NCI-H1092 (cell line): ENCODE measurements around the gene NAV1.
"Not testable (repeated sequence)": the region's sequence is repeated elsewhere in the genome, so short reads cannot be mapped to it uniquely, and the experiment has no call there.

Experiments used
- DNase-seq: peaks from one replicate; lab custom pipeline; 2025; lab: John Stamatoyannopoulos, UW

Gene NAV1

DNA sequence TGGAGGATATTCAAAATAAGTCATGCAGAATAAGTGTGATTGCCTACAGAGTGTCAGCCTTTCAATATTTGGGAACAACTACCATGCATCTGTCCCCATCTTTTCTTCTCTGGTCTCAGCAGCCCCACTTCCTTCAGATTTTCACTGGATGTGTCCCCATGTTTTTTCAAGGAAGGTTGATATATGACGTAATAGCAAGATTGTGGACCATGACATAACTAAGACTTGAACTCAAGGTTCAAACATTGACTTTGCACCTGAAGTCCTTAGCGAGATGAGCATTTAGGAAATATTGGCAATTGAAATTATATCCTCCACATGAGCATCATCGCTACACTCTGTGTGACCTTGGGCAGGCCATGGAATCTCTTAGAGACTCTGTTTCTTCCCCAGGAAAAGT lies 5.8 kb downstream of the NAV1 start:
- DNase-seq, result no peak

DNA sequence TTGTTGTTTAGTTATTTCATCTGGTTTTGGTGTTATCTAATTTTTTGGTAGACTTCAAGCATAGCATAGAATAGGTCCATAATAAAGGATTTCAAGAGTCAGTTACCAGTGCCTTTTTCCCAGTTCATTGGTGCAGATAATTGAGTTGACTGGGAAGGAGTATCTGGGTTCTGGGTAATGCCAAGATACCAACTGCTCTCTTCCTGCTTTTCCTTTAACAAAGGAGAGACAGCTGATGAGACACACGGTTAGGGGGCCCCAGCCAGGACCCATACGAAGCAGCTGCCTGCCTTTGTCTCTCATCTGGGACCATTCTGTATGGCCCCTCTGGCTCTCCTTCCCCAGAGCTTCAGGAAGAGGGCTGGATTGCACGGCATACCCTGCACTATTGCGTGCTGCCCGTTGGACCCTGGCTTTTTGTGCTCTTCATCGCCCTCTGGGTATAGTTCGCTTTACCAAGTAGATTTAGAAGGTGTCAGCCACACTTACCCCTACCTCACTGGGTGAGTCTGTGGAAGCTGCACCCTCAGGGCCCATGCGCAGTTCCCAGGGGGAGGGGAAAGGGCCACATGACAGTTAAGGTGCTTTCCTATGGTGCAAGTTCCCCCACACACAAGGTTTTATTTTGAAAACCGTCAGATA lies 7.0 kb downstream of the NAV1 start:
- peak; percentile 50 for DNase-seq

DNA sequence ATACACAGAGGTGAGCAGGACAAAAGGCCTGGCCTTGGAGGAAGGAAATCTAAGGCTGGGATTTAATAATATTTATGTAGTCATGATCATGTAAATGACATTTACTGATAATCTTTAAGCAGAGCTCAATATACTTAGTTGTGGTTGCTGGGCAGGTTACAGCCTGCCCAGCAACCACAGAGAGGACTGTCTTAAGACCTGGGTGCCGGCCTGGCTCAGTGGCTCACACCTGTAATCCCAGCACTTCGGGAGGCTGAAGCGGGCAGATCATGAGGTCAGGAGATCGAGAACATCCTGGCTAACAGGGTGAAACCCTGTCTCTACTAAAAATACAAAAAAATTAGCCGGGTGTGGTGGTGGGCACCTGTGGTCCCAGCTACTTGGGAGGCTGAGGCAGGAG lies 10.6 kb downstream of the NAV1 start:
- DNase-seq, result not testable (repeated sequence)

DNA sequence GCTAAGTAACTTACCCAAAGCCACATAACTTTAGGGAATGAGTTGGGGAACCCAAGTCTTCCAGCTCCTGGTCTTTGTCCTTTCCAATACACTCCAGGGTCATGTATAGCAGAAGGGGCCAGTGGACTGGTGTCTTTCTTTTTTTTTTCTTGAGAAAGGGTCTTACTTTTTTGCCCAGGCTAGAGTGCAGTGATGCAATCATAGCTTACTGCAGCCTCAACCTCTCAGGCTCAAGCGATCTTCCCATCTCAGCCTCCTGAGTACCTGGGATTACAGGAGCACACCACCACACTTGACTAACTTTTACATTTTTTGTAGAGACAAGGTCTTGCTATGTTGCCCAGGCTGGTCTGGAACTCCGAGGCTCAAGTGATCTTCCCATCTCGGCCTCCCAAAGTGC lies 12.2 kb downstream of the NAV1 start:
- DNase-seq, result no peak

DNA sequence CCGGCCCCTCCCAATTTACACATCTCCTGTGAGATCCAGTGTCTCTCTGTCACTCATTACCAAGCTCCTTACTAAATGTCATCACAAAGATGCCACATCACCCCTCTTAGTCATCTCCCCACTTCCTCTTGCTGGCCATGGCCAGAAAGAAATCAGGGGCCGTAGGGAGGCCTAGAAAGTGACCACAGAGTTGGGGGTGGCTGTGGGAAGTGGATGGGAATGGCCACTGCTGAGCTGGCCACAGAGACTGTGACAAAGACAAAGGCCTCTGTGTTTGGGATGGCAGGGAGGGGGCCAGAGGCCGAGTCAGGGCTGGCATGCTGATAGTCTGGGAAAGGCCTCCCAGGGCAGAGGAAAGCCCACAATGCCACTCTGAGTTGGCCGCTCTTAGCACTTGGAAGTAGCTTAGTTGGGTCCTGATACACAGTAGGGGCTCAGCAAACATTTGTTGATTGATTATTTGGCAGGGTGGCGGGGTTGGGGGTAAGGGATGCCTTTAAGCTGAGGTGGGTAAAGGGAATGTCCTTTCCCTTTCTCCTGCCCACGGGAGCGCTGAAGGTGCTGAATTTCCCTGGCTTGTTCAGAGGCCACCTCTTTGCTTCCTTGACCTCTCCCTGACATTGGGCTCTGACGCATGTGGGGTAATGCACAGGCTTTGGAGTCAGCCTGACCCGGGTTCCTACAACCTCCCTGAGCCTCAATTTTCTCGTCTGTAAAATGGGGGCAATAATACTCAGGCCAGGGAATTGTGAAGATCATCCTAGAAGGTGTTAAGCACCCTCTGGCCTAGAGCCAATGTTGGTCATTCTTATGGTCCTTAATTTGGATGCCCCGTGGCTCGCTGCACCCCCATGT lies 13.2 kb downstream of the NAV1 start:
- DNase-seq, result no peak

DNA sequence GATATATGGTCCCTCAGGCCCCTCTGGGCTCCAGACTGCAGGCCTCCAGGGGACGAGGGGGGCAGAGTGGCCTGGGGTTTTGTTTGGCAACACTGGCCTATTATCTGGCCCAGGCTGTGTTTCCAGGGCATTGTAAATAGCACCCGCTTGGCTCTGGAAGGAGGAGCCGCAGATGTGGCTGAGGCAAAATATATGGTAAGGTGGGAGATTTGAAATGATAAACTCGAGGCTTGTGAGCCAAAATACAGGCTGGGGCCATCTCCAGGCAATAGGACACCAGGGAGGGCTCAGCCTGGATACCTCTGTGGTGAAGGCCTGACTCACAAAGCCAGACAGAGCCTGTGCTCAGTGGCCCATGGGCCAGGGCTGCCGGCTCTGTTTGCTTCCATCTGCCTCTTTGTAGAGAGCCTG lies 14.0 kb downstream of the NAV1 start:
- DNase-seq, result no peak

DNA sequence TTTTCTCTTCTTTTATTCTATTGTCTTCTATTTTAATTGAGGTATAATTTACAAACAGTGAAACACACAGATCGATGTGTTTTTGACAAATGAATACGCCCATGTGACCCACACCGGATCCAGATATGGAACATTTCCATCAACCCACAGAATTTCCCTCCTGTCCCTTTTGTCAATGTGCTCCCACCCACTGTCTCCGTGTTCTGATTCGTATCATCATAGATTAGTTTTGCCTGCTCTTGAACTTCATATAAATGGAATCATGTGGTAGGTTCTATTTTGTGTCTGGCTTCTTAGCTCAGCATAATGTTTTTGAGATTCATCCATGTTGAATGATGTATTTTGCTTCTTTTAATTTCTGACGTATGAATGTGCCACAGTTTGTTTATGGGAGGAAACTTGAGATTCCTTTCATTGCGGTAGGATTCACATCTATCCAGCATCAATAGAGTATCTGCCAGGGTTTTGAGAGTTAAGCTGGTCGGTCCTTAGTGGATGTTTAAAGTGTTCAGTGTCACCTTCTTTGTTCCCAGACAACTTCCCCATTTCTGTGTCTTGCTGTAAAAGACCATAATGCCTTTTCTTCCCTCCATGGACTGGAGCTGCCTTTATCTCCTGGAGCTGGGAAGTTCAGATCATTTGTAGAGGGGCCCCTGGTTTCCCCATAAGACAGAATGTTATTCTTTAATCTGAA lies 14.7 kb downstream of the NAV1 start:
- DNase-seq, result no peak

DNA sequence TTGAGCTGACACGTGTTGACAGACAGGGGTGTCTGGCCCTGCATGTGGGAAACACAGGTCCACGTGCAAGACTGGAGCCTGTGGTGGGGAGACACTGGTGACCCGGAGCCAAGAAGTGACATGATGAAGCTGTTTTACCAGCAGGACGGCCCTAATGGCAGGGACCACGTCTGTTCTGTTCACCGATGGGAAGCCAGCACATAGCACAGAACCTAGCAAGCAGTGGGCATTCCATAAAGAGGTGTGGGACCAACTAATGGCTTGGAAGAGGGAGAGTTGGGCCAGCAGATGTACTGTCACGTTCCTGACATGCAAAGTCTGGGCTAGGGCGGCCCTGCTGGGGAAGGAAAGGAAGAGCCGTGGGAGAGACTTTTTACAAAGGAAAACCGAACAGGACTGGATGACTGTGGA lies 15.3 kb downstream of the NAV1 start:
- no peak for DNase-seq

DNA sequence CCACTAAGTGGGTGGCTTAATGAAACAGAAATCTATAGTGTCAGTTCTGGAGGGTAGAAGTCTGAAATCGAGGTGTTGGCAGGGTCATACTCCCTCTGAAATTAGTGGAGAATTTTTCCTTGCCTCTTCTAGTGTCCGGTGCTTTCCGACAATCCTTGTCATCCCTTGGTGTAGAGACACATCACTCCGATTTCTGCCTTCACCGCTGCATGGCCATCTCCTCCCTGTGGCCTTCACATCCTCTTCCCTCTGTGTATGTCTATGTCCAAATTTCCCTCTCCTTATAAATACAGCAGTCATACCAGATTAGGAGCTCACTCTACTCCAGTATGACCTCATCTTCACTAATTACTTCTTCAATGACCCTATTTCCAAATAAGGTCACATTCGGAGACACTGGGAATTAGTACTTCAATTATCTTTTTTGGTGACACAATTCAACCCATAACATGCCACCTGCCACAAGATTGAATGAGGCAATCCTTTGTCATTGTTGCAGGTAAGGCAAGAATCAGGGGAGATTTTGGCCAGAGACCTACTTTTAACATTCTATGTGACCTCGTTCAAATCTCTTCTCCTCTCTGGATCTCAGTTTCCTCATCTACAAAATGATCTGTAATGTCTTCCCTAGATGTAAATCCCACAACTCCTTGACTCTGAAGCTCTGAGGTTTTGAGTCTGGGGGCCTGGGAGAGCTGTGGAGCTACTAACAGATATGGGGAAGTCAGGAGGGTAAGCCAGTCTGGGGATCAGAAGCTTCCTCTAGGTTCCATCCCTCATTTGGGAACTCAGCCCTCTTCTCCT lies 16.1 kb downstream of the NAV1 start:
- DNase-seq, result no peak

DNA sequence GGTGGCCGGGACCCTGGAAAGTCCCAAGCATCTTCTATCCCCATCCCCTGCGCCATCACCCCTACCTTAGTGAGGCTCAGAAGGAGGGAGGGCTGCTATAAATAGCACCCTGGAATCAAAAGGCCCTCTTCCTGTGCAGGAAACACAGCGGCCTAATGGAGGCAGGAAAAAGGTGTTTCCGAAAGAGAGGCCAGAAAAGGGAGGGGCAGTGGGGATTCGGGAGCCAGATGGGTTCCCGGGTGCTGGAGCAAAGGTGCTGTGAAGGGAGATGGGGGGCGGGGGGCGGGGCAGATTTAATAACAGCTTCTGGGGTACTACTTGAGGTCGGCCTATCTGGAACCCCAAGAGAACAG lies 16.6 kb downstream of the NAV1 start:
- no peak for DNase-seq

DNA sequence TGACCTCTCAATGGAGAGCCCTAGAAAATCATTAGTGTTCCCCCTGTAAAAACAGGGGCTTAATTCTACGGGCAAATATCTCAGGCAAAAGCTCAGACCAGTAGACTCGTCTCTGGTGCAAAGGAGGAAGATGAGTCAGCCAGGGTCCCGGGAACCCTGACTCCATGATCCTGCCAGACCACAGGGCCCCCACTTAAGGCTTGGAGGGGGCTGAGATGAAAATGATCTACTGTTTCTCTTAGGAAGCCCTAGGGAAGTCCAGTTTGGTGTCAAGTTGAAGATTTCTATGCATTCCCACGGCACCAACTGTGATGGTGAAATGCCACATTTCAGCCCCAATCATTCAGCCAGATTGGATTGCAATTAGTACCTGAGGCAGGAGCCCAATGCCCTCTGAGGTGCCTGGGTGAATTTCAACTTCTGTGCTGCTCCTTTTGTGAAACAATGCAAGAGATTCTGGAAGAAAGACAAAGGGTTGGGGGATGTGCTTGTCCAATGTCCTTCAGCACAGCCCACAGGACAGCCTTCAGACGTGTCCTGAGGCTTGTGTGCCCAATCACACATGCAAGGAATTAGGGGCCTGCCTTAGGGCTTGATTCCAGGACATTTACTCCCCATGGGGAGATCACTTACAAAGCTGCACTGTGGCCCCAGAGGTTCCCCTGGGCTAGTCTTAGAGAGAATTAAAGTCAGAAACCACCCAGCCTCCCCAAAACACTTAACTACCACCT lies 18.1 kb downstream of the NAV1 start:
- DNase-seq, result no peak

DNA sequence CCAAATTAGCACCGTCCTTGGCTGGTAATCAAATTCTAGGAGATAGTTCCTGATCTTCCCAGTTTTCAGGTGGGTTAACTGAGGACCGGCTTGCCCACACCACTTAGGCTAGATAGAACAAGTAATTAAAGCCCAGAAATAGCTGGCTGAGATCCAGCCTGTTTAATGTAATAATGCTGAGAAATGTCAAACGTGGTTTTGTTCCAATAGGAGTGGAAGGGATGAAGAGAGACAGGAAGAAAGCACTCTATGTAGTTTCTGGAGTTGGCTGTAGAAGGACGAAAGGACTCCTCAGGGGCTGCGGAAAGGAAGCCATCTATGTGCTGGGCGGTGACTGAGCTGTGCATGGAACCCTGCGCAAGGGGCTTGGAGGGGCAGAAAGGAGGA lies 18.6 kb downstream of the NAV1 start:
- DNase-seq, result no peak

DNA sequence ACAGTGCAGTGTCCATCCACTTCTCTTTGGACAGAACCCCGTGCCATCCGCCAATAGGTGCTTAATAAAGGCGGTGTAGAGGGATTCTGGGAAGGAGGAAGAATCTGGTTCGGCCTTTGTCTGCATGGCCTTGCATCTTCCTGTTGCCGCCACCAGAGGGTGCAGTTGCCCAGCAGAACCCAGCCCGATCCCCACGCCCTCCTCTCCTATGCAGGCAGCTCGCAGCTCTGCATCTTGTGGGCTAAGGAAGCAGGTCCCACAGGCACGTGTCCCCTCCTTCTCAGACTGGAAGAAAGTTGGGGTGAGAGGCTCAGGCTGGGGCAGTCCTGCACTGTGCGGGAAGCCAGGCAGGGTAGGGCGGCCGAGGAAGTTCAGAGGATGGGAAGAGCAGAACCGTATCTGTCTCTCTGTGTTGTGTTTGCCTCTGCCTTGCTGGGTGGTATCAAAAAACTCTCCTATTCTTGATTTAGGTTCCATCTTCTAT lies 20.8 kb downstream of the NAV1 start:
- peak; percentile 75 for DNase-seq

DNA sequence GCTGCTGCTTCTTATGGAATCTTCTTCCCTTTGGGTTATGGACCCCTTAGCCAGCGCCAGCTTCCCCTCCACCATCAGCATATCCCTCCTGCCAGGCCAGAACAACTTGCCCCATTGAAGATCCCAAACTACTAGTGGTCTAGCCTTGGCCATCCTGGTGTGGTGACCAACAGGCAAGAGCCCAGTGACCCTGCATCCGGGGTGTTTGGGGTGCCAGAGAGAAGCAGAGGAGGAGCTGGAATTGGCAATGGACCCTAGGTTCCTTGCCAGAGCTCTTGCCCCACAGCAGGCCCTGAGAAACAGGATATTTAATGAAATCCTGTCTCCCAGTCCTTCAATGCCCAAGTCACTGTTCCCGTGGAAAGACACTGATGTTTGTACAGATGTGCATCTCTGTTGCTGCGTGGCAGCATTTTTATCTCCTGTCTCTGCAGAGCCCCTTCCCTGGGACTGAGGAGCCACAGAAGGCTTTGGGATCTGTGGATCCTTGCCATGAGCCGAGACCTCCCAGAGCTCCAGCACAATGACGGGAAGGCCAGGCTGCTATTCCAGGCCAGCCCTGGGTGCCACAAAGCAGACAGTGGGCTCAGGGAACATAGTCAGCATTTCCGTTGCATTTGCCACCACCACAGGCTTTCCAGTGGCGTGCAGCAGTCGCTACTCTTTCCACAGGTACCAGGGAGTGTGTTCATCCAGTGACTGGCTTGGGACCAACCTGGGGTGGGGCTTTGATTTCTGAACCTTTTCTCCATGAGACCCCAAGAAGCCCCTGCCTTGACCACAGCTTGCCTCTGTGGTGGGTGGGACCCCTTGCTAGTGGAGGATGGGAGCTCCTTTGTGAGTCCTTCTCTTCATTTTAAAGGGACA lies 21.6 kb downstream of the NAV1 start:
- no peak for DNase-seq

DNA sequence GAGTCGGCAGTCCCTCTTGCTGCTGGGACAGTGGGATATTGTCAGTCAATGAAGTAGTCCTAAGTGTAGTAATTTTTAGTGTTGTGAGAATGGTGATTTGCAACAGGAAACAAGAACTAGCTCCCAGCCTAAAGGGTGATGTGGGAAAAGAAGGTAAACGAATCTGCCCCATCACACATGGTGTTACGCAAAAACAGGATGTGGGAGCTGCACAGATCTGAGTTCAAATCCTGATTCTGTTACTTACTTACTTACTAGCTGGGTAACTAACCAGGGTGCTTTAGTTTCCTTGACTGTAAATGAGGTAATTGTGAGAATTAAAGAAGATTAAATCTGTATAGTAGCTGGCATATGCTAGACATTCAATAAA lies 22.3 kb downstream of the NAV1 start:
- DNase-seq, result no peak

DNA sequence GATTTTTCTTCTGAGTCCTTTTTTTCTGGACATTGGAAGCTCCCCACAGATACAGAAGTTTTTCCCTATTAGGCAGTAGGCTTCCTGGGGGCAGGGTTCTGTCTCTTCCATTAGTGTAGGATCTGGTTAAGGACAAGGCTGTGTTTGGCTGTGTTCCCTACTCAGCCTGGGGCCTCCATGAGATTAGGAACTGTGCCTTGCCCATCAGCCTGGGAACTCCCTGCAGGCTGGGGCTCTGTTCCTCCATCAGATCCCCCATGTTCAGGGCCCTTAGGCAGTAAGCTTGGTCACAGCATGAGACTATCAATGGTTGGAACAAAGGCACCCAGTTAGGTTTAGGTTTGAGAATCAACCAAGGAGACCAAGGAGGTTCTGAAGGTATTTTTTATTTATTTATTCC lies 22.7 kb downstream of the NAV1 start:
- DNase-seq, result no peak

DNA sequence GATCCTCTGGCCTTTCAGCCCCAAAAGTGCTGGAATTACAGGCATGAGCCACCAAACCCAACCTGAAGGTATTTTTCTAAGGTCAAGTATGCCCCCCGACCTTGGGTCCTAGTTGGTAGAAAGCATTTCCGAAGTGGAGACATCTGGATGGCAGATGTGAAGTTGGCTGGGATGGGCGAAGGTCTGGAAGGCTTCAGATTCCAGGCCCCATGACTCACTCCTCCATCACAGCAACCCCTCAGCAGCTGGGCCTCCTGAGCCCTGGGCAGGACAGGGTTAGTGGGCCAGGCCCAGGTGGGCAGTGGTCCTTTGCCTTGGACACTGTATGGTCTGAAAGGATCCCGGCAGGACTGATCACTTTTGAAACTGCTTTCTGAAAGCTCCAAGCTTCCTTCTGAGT lies 23.3 kb downstream of the NAV1 start:
- no peak for DNase-seq

DNA sequence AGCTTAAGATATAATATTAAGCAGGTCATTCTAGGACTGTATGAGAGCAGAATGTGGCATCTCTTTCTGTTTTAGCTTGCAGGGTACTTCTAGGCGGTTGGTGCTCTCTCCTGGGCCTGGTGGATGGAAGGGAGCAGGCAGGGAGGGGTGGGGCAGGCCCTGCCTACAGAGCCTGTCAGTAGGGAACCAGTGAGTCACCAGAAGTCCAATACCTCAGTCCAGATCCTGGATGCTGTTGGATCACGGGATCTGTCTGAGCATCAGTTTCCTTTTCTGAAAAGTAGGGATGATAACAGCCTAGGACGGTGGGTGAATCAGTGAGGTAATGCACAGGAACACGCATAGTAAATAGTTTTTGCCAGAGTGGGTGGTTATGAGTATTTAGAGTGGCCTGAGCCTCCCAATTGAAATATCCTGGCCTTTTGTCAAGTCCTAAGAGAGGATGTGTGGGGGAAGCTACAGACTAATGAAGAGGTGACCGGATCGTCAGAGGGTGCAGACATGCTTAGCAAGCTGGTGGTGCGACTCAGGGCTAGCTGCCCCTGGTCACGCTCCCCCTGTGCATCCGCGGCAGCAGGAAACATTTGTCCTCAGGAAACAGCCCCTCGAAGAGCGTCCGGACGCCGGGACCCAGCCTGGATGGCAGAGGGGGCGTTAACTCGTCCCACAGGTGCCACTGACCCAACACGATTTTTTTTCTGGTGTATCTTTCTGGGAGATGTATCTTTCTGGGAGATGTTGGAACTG lies 23.9 kb downstream of the NAV1 start:
- no peak for DNase-seq

DNA sequence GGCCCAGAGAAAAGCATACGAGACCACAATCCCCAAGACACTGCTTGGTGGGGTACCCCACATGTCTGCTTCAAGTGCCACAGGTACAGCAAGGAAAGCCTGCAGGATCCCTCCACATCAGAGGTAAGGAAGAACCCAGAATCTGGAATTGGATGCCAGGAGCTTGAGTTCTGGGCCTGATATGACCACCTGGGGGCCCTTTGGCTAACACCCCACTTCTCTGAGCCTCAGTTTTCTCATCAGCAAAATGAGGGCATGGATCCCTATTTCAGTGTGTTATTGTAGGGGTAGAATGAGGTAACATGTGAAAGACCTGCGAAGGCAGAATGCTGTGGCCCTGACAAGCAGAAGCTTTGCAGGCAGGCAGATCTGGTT lies 24.5 kb downstream of the NAV1 start:
- no peak for DNase-seq

DNA sequence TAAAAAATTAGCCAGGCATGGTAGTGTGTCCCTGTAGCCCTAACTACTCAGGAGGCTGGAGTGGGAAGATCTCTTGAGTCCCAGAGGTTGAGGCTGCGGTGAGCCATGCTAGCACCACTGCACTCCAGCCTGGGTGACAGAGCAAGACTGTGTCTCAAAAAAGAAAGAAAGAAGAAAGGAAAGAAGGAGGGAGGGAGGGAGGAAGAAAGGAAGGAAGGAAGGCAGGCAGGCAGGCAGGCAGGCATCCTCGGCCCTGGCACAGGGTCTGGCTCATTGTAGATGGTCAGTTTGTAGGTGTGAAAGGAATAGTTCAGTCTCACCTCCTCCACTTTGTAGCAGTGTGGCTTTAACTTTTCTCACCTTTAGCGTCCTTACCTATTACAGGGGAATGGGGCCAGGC lies 25.0 kb downstream of the NAV1 start:
- DNase-seq, result no peak
